Measurements from ENCODE around the gene RABAC1.
"Not testable (repeated sequence)": the region's sequence is repeated elsewhere in the genome, so short reads cannot be mapped to it uniquely, and the experiment has no call there.

The RABAC1 gene

GRCh38 chr19:41959056-41960053, at the start of gene RABAC1:
Gene RABAC1 (minus strand): TSS chr19:41959321. CDS start chr19:41959292, 29 bp downstream.
- no peak for FAIRE-seq
- peak; percentile 77 for DNase-seq (ENCODE audit: low spot score)

GRCh38 chr19:42006569-42006968, 47.4 kb upstream of the RABAC1 start:
- FAIRE-seq (no peak), DNase-seq (ENCODE audit: low spot score) (no peak)

- FAIRE-seq (no peak), DNase-seq (ENCODE audit: low spot score) (no peak)
Observed at GRCh38 chr19:42005504-42005903, 46.4 kb upstream of the RABAC1 start.

GRCh38 chr19:42003506-42004294, 44.6 kb upstream of the RABAC1 start:
- no peak for FAIRE-seq

GRCh38 chr19:41999878-42000208, 40.7 kb upstream of the RABAC1 start:
- no peak for DNase-seq (ENCODE audit: low spot score)
- no peak for FAIRE-seq

More at GRCh38 chr19:42003506-42004294, 44.6 kb upstream of the RABAC1 start:
- DNase-seq (ENCODE audit: low spot score) = no peak

GRCh38 chr19:41999071-41999877, 40.2 kb upstream of the RABAC1 start:
- no peak for DNase-seq (ENCODE audit: low spot score)
- FAIRE-seq = no peak

GRCh38 chr19:41998246-41999020, 39.3 kb upstream of the RABAC1 start:
- DNase-seq (ENCODE audit: low spot score) (no peak), FAIRE-seq (no peak)

GRCh38 chr19:41997851-41998229, 38.7 kb upstream of the RABAC1 start:
- FAIRE-seq (no peak), DNase-seq (ENCODE audit: low spot score) (no peak)

- DNase-seq (ENCODE audit: low spot score) (no peak), FAIRE-seq (no peak)
Observed at GRCh38 chr19:41997121-41997850, 38.2 kb upstream of the RABAC1 start.

- DNase-seq (ENCODE audit: low spot score) = no peak
Observed at GRCh38 chr19:41995959-41996797, 37.1 kb upstream of the RABAC1 start.

GRCh38 chr19:41994994-41995958, 36.2 kb upstream of the RABAC1 start:
- no peak for FAIRE-seq
- no peak for DNase-seq (ENCODE audit: low spot score)

More at GRCh38 chr19:41995959-41996797, 37.1 kb upstream of the RABAC1 start:
- no peak for FAIRE-seq

GRCh38 chr19:41994521-41994971, 35.4 kb upstream of the RABAC1 start:
- DNase-seq (ENCODE audit: low spot score) = no peak
- no peak for FAIRE-seq

GRCh38 chr19:41993612-41994483, 34.7 kb upstream of the RABAC1 start, which contains the start of gene ATP1A3:
Gene ATP1A3 (minus strand): TSS chr19:41994230. CDS start chr19:41994076, 154 bp downstream.
- DNase-seq (ENCODE audit: low spot score) (peak; percentile 4), FAIRE-seq (no peak)

- not testable (repeated sequence) for FAIRE-seq; DNase-seq (ENCODE audit: low spot score)
Observed at GRCh38 chr19:41991925-41992569, 32.9 kb upstream of the RABAC1 start.

- DNase-seq (ENCODE audit: low spot score) (no peak), FAIRE-seq (no peak)
Observed at GRCh38 chr19:41991025-41991424, 31.9 kb upstream of the RABAC1 start.

- DNase-seq (ENCODE audit: low spot score) (no peak), FAIRE-seq (no peak)
Observed at GRCh38 chr19:41990615-41991014, 31.5 kb upstream of the RABAC1 start.

Measured in RCC 7860 (cell line).